ENCODE measurements around the gene KDM6B.

The KDM6B gene

GRCh38 chr17:7878234-7878633 lies 44.2 kb downstream of the KDM6B start:
- DNase-seq (ENCODE audit: low read depth): no peak
- TF ChIP-seq CTCF (conservative IDR thresholded peaks at IDR 0.05; ENCODE audit: low read length): no peak
- H3K4me3 ChIP-seq (ENCODE audit: low read length): no peak overlapping the region

- TF ChIP-seq CTCF (conservative IDR thresholded peaks at IDR 0.05; ENCODE audit: low read length): no peak
- H3K4me3 ChIP-seq (ENCODE audit: low read length): no peak overlapping the region
- no peak for DNase-seq (ENCODE audit: low read depth)
Observed at GRCh38 chr17:7880076-7880868, 46.3 kb downstream of the KDM6B start.

DNA sequence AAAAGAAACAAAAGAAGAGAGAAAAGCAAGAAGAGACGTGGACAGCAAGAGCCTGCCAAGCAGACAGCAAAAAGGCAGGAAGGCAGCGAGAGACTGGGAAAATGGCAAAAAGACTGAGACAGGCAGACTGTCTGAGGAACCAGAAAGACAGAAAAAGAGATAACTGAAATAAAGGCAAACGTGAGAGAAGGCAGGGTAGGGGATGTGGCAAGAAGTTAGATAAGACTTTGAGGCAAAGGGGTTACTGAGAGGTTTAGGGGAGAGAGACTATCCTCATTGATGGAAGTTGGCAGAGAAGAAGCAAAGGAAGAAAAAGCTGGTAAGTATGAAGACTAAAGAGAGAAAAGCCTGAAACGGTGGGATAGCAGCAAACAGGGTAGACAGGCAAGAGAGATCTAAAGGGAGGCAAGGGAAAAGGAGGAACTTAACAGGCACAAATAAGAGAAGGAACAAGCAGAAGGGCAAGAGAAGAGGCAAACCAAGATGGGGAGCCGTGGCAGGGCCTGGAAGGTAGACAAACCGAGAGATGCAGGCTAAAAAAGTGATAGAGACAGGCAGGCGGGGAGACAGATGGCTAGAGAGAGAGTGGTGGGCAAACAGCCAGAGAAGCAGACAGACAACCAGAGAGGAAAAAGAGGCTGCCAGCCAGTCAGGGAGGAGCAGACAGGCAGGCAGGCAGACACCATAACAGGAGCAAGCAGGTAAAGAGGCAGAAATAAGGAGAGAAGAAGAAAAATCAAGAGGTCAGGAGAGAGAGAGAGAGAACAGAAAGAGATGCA lies 47.4 kb downstream of the KDM6B start:
- no peak overlapping the region for H3K4me3 ChIP-seq (ENCODE audit: low read length)
- no peak for DNase-seq (ENCODE audit: low read depth)
- TF ChIP-seq CTCF (conservative IDR thresholded peaks at IDR 0.05; ENCODE audit: low read length): no peak

GRCh38 chr17:7882068-7882467 lies 48.1 kb downstream of the KDM6B start:
- no peak overlapping the region for H3K4me3 ChIP-seq (ENCODE audit: low read length)

DNA sequence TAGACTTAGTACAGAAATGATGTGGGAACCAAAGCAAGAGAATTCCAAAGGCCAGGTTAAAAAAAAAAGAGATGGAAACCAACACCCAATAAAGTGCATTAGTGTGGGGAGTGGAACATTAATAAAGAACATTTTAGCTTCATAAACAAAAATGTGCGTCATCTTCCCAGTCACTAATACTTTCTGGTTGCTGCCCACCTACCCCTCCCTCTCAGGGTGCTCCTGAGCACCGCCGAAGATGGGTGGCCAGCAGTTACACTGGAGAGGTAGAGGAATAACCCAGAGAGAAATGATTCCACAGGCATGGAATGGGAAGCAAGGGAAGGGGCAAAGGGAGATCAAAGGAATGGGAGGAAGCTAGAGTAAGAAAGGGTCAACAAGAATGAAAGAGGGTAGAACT lies 48.6 kb downstream of the KDM6B start:
- no peak for DNase-seq (ENCODE audit: low read depth)
- no peak for TF ChIP-seq CTCF (conservative IDR thresholded peaks at IDR 0.05; ENCODE audit: low read length)
- H3K4me3 ChIP-seq (ENCODE audit: low read length): no peak overlapping the region

More at GRCh38 chr17:7882068-7882467, 48.1 kb downstream of the KDM6B start:
- no peak for TF ChIP-seq CTCF (conservative IDR thresholded peaks at IDR 0.05; ENCODE audit: low read length)
- no peak for DNase-seq (ENCODE audit: low read depth)

All from AG10803 (cell line).